ENCODE measurements around the gene SNTG2. TPM values are rescaled to one million over a fixed set of nuclear protein-coding genes. Genes with fewer than 3 reads are reported as not detected.

Gene SNTG2
- total and polyA plus RNA-seq, 10 of the 15 experiments (the other 5 are each of a cell fraction or from before 2014, with no cell fraction given): not detected

DNA sequence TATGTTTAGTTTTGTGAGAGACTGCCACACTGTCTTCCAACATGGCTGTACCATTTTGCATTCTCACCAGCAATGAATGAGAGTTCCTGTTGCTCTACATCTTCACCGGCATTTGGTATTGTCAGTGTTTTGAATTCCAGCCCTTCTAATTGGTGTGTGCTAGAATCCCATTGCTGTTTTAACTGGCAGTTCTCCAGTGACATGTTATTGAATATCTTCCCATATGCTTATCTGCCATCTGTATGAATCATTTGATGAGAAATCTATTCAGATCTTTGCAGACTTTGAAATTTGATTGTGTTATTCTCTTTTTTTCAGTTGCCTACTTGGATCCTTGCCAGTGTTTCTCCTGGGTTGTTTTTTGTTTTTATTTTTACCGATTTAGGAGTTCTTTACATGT, 99.0 kb downstream of the SNTG2 start (continued):
- TF ChIP-seq FOS (IDR thresholded peaks at IDR 0.05; ENCODE audit: borderline replicate concordance, extremely low read depth, insufficient read length): no peak
- TF ChIP-seq RBBP5 (conservative IDR thresholded peaks at IDR 0.05): no peak
- TF ChIP-seq NRF1 (conservative IDR thresholded peaks at IDR 0.05; ENCODE audit: low read depth, low read length): no peak
- TF ChIP-seq TBL1XR1 (IDR thresholded peaks at IDR 0.05; ENCODE audit: low read depth, low read length): no peak
- no peak for TF ChIP-seq SMARCA5 (IDR thresholded peaks at IDR 0.05)
- TF ChIP-seq, protein P1, sequence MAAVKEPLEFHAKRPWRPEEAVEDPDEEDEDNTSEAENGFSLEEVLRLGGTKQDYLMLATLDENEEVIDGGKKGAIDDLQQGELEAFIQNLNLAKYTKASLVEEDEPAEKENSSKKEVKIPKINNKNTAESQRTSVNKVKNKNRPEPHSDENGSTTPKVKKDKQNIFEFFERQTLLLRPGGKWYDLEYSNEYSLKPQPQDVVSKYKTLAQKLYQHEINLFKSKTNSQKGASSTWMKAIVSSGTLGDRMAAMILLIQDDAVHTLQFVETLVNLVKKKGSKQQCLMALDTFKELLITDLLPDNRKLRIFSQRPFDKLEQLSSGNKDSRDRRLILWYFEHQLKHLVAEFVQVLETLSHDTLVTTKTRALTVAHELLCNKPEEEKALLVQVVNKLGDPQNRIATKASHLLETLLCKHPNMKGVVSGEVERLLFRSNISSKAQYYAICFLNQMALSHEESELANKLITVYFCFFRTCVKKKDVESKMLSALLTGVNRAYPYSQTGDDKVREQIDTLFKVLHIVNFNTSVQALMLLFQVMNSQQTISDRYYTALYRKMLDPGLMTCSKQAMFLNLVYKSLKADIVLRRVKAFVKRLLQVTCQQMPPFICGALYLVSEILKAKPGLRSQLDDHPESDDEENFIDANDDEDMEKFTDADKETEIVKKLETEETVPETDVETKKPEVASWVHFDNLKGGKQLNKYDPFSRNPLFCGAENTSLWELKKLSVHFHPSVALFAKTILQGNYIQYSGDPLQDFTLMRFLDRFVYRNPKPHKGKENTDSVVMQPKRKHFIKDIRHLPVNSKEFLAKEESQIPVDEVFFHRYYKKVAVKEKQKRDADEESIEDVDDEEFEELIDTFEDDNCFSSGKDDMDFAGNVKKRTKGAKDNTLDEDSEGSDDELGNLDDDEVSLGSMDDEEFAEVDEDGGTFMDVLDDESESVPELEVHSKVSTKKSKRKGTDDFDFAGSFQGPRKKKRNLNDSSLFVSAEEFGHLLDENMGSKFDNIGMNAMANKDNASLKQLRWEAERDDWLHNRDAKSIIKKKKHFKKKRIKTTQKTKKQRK (IDR thresholded peaks at IDR 0.05; ENCODE audit: low read depth, low read length): no peak
- TF ChIP-seq RFX5 (IDR thresholded peaks at IDR 0.05; ENCODE audit: low read depth, low read length): no peak
- TF ChIP-seq, protein P2, sequence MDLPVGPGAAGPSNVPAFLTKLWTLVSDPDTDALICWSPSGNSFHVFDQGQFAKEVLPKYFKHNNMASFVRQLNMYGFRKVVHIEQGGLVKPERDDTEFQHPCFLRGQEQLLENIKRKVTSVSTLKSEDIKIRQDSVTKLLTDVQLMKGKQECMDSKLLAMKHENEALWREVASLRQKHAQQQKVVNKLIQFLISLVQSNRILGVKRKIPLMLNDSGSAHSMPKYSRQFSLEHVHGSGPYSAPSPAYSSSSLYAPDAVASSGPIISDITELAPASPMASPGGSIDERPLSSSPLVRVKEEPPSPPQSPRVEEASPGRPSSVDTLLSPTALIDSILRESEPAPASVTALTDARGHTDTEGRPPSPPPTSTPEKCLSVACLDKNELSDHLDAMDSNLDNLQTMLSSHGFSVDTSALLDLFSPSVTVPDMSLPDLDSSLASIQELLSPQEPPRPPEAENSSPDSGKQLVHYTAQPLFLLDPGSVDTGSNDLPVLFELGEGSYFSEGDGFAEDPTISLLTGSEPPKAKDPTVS (IDR thresholded peaks at IDR 0.05; ENCODE audit: low read depth, low read length): no peak
- no peak for TF ChIP-seq FOXK2 (IDR thresholded peaks at IDR 0.05)

DNA sequence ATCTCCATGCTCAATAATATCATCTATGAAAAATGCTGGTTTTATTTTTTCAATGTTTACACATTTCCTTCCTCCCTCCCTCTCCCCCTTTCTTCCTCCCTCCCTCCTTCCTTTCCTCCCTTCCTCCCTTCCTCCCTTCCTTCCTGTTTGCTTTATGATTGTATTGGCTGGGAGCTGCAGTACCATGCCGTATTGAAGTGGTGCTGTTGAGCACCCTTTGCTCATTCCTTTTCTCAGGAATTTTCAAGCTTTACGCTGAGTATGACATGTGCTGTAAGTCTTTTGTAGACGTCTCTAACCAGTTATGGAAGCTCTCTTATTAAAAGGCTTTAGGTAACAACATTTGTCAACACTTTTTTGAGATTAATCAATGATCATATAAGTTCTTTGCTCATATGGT, 100.4 kb downstream of the SNTG2 start:
- H4K20me1 ChIP-seq (ENCODE audit: control insufficient read depth, insufficient read depth): no peaks in the 10 kb centered on the region
- TF ChIP-seq, protein P3, sequence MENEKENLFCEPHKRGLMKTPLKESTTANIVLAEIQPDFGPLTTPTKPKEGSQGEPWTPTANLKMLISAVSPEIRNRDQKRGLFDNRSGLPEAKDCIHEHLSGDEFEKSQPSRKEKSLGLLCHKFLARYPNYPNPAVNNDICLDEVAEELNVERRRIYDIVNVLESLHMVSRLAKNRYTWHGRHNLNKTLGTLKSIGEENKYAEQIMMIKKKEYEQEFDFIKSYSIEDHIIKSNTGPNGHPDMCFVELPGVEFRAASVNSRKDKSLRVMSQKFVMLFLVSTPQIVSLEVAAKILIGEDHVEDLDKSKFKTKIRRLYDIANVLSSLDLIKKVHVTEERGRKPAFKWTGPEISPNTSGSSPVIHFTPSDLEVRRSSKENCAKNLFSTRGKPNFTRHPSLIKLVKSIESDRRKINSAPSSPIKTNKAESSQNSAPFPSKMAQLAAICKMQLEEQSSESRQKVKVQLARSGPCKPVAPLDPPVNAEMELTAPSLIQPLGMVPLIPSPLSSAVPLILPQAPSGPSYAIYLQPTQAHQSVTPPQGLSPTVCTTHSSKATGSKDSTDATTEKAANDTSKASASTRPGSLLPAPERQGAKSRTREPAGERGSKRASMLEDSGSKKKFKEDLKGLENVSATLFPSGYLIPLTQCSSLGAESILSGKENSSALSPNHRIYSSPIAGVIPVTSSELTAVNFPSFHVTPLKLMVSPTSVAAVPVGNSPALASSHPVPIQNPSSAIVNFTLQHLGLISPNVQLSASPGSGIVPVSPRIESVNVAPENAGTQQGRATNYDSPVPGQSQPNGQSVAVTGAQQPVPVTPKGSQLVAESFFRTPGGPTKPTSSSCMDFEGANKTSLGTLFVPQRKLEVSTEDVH (IDR thresholded peaks at IDR 0.05; ENCODE audit: low read depth, partially characterized antibody): no peak
- TF ChIP-seq, protein P4, sequence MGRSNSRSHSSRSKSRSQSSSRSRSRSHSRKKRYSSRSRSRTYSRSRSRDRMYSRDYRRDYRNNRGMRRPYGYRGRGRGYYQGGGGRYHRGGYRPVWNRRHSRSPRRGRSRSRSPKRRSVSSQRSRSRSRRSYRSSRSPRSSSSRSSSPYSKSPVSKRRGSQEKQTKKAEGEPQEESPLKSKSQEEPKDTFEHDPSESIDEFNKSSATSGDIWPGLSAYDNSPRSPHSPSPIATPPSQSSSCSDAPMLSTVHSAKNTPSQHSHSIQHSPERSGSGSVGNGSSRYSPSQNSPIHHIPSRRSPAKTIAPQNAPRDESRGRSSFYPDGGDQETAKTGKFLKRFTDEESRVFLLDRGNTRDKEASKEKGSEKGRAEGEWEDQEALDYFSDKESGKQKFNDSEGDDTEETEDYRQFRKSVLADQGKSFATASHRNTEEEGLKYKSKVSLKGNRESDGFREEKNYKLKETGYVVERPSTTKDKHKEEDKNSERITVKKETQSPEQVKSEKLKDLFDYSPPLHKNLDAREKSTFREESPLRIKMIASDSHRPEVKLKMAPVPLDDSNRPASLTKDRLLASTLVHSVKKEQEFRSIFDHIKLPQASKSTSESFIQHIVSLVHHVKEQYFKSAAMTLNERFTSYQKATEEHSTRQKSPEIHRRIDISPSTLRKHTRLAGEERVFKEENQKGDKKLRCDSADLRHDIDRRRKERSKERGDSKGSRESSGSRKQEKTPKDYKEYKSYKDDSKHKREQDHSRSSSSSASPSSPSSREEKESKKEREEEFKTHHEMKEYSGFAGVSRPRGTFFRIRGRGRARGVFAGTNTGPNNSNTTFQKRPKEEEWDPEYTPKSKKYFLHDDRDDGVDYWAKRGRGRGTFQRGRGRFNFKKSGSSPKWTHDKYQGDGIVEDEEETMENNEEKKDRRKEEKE (IDR thresholded peaks at IDR 0.05): no peak
- TF ChIP-seq EED (IDR thresholded peaks at IDR 0.05; ENCODE audit: low read depth) (no peak), SRF (IDR thresholded peaks at IDR 0.05; ENCODE audit: low read depth in 2 of 2, low read length in 2 of 2) (no peak), FOXK2 (IDR thresholded peaks at IDR 0.05) (no peak), POLR2AphosphoS5 (IDR thresholded peaks at IDR 0.05; ENCODE audit: low read length) (no peak)

More for the DNA sequence above, 100.4 kb downstream of the SNTG2 start:
- Histone ChIP-seq H3K4me2 (ENCODE audit: control insufficient read depth, insufficient read depth) (no peak overlapping the region), H3K36me3 (ENCODE audit: control insufficient read depth in 2 of 2, insufficient read depth in 2 of 2, low read length in 1 of 2) (no peaks in the 10 kb centered on the region), H2AFZ (ENCODE audit: control insufficient read depth, low read depth, low read length) (no peak overlapping the region), H3K4me3 (no peak overlapping the region), H3K79me2 (ENCODE audit: control insufficient read depth, insufficient read depth, low read length) (no peaks in the 10 kb centered on the region), H3K4me1 (ENCODE audit: control insufficient read depth, insufficient read depth, low read length) (no peaks in the 10 kb centered on the region), H3K9ac (ENCODE audit: control insufficient read depth, insufficient read depth, low read length) (no peak overlapping the region), H3K27ac (ENCODE audit: control insufficient read depth, insufficient read depth) (no peak overlapping the region), H3K27me3 (replicated peaks in 1 of 2; ENCODE audit: control insufficient read depth in 2 of 2, insufficient read depth in 2 of 2, low read length in 1 of 2) (no peaks in the 10 kb centered on the region), H3K9me3 (replicated peaks; ENCODE audit: control insufficient read depth, insufficient read depth, low read length) (no peaks in the 10 kb centered on the region; the same call in 1 of the 3 replicates)
- FAIRE-seq: no peak
- WGBS (ENCODE audit: insufficient coverage, insufficient replicate concordance, low lambda C conversion rate, missing lambda C conversion rate): 45% methylated on average over 3 of the region's 3 CpGs
- CTCF ChIA-PET: no interaction called here
- RAD21 ChIA-PET (ENCODE audit: unreplicated experiment): no interaction called here
- DNase-seq (ENCODE audit: low read depth, low spot score): no peak
- POLR2A ChIA-PET: no interaction called here
- BruUV-seq (replicated peaks): no TSS peak
- in situ Hi-C loops (cut with MboI): no loop called here
- intact Hi-C loops (cut with micrococcal nuclease; ENCODE audit: unreplicated experiment): no loop called here
- no peak for ATAC-seq
- SMC1A ChIA-PET (ENCODE audit: uncharacterized antibody, unreplicated experiment): no interaction called here
